Uterus (tissue), 2 donors: Measurements from ENCODE around the gene COL19A1.

Experiments
- CTCF ChIP-seq, 4 experiments: fragments of 200-600 bp in 2 of 4; fragments of 450-650 bp in 2 of 4; sonication (generic) in 2 of 4; IDR thresholded peaks; one replicate each; pipeline ENCODE4 v1.5.1; 2016 to 2019; ENCODE audit warnings: antibody characterized with exemption in 4 of 4, mild to moderate bottlenecking in 2 of 4, moderate library complexity in 1 of 4
- POLR2A ChIP-seq, 2 donors: fragments of 450-650 bp; IDR thresholded peaks; one replicate each; pipeline ENCODE4 v1.6.1; 2016; ENCODE audit warnings: antibody characterized with exemption in 2 of 2, mild to moderate bottlenecking in 1 of 2, moderate library complexity in 1 of 2

- no peak for TF ChIP-seq CTCF (IDR thresholded peaks at IDR 0.05)
- no peak for TF ChIP-seq POLR2A (IDR thresholded peaks at IDR 0.05)
Measured at GRCh38 chr6:69861986-69862385, 4.4 kb upstream of the COL19A1 start.
